Activated CD4-positive, CD25-positive, alpha-beta regulatory T cell treated with anti-CD3 and anti-CD28 coated beads, Interleukin-2, amount 50 U/mL, for 24 hours (primary cell): ENCODE data around the gene TNRC18.
"Not testable (repeated sequence)": the region's sequence is repeated elsewhere in the genome, so short reads cannot be mapped to it uniquely, and the experiment has no call there.

Experiments
- ATAC-seq, 2 donors: fragments of 150-1000 bp; cut with Tn5 transposase; one replicate each; pipeline ENCODE4 v1.10.0; 2021; ENCODE audit warnings: mild to moderate bottlenecking in 1 of 2, moderate library complexity in 1 of 2

The TNRC18 gene

GRCh38 chr7:5370454-5371353, 52.9 kb downstream of the TNRC18 start:
- no peak for ATAC-seq

GRCh38 chr7:5367661-5368060, 56.0 kb downstream of the TNRC18 start:
- ATAC-seq: no peak

GRCh38 chr7:5365976-5366625, 57.5 kb downstream of the TNRC18 start:
- peak; percentile 74 to 86 for ATAC-seq

GRCh38 chr7:5363729-5364128, 59.9 kb downstream of the TNRC18 start:
- ATAC-seq: no peak

- no peak for ATAC-seq
Observed at GRCh38 chr7:5362466-5362865, 61.2 kb downstream of the TNRC18 start.

- no peak for ATAC-seq
Observed at GRCh38 chr7:5361446-5362127, 62.0 kb downstream of the TNRC18 start.

GRCh38 chr7:5360971-5361370, 62.7 kb downstream of the TNRC18 start:
- ATAC-seq: no peak

- ATAC-seq: no peak
Observed at GRCh38 chr7:5360451-5360850, 63.2 kb downstream of the TNRC18 start.

- ATAC-seq: not testable (repeated sequence)
Observed at GRCh38 chr7:5360021-5360420, 63.6 kb downstream of the TNRC18 start.

- no peak for ATAC-seq
Observed at GRCh38 chr7:5359344-5359743, 64.3 kb downstream of the TNRC18 start.

- no peak for ATAC-seq
Observed at GRCh38 chr7:5357951-5358350, 65.7 kb downstream of the TNRC18 start.

- ATAC-seq: no peak
Observed at GRCh38 chr7:5356751-5357119, 66.9 kb downstream of the TNRC18 start.

- ATAC-seq: no peak
Observed at GRCh38 chr7:5354460-5355232, 69.0 kb downstream of the TNRC18 start.

GRCh38 chr7:5352440-5353010, 71.1 kb downstream of the TNRC18 start:
- no peak for ATAC-seq

- ATAC-seq: no peak
Observed at GRCh38 chr7:5351507-5352265, 71.9 kb downstream of the TNRC18 start.

- ATAC-seq: no peak
Observed at GRCh38 chr7:5350600-5351385, 72.8 kb downstream of the TNRC18 start.

GRCh38 chr7:5350174-5350463, 73.5 kb downstream of the TNRC18 start:
- ATAC-seq: no peak

GRCh38 chr7:5349437-5350173, 74.0 kb downstream of the TNRC18 start:
- no peak for ATAC-seq

- no peak for ATAC-seq
Observed at GRCh38 chr7:5349005-5349380, 74.6 kb downstream of the TNRC18 start.
